H1 (cell line): ENCODE data around the gene ANXA2.

ENCODE experiments used
- BACH1 ChIP-seq: IDR thresholded peaks from 2 replicates; pipeline ENCODE4 v1.6.1; 2012; ENCODE audit warnings: low read length, improper control_type of control experiment
- CHD2 ChIP-seq: IDR thresholded peaks from 2 replicates; pipeline ENCODE4 v1.6.1; 2012; ENCODE audit warnings: low read length, improper control_type of control experiment
- EP300 ChIP-seq, 2 experiments: IDR thresholded peaks; 1 replicate in 1 of 2; 2 replicates in 1 of 2; pipeline ENCODE4 v1.6.1; 2011 to 2012; ENCODE audit warnings: low read depth in 2 of 2, low read length in 2 of 2, mild to moderate bottlenecking in 2 of 2, borderline replicate concordance in 1 of 2, inconsistent platforms in 1 of 2, moderate library complexity in 1 of 2
- EZH2 ChIP-seq: fragments of 200-600 bp; sonication (generic); IDR thresholded peaks from 2 replicates; pipeline ENCODE4 v1.7.1; 2012; ENCODE audit warnings: low read depth, mild to moderate bottlenecking, moderate library complexity, low read length, inconsistent platforms; ENCODE audit not compliant: severe bottlenecking
- KDM1A ChIP-seq: fragments of 200-600, 300-600 bp; sonication (generic); IDR thresholded peaks from 2 replicates; pipeline ENCODE4 v1.7.1; 2016; ENCODE audit warnings: mild to moderate bottlenecking, low read length, borderline replicate concordance
- POLR2A ChIP-seq, 2 experiments: IDR thresholded peaks; 1 replicate in 1 of 2; 2 replicates in 1 of 2; pipeline ENCODE4 v1.6.1; 2011; ENCODE audit warnings: low read depth in 2 of 2, low read length in 2 of 2, mild to moderate bottlenecking in 2 of 2; ENCODE audit errors: control extremely low read depth in 1 of 2
- POLR2AphosphoS5 ChIP-seq: IDR thresholded peaks from 2 replicates; pipeline ENCODE4 v1.6.1; 2011; ENCODE audit warnings: low read depth, low read length
- POU5F1 ChIP-seq: IDR thresholded peaks from 2 replicates; pipeline ENCODE4 v1.6.1; 2011; ENCODE audit warnings: low read depth, mild to moderate bottlenecking, low read length, moderate library complexity
- TAF7 ChIP-seq: optimal IDR thresholded peaks from 2 replicates; pipeline ENCODE3; 2011; ENCODE audit warnings: low read depth, mild to moderate bottlenecking, inconsistent platforms, low read length, moderate library complexity, borderline replicate concordance
- TF ChIP-seq, protein P1 (sequence below), 3 experiments: IDR thresholded peaks; 1 replicate in 2 of 3; 2 replicates in 1 of 3; pipeline versions ENCODE4 v1.5.1 to v1.6.1; 2011; ENCODE audit warnings: low read length in 3 of 3, mild to moderate bottlenecking in 3 of 3, inconsistent platforms in 2 of 3, low read depth in 1 of 3, moderate library complexity in 1 of 3; ENCODE audit not compliant: insufficient read depth in 1 of 3; ENCODE audit errors: control extremely low read depth in 1 of 3
- TF ChIP-seq, protein P2 (sequence below): IDR thresholded peaks from 2 replicates; pipeline ENCODE4 v1.6.1; 2012; ENCODE audit warnings: inconsistent platforms

DNA sequence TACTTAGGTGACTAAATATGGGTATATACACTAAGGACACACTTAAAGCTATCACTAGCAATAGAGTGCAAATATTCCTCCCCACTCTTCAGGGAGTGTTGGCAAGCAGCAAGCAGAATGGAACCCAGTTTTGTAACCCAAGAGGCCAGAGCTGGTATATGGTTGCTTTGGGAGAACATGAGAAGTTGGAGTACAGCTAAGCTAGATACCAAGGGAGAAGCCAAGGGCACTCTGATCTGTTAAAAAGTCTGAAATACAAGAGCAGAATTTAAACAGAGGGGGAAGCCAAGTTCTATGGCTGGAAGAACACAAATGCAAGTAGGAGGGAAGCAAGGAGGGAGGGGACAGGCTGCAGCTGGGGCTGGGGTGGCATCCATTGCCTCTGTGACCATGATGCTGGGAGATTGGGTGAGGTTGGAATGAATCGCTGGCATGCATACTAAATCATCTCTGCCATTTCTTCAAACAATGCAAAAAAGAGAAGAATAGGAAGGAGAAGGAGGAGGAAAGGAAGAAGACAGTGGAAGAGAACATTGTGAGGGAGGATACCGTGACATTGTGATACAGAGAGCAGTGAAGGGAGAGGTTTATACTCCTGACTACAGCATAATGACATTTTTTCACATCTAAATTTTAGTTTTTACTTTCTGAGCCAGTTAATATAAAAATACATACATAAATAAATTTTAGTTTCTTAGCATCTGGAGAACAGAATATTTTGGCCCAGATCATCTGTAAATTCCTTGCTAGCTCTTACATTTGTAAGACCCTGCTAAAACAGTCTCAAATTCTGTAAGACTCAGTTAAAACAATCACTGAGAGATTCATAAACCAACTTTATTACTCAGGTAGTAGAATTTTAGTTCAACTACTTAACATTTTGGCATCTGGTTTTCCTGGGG is 9.0 kb upstream of the ANXA2 start:
- TF ChIP-seq POLR2A (IDR thresholded peaks at IDR 0.05; ENCODE audit: control extremely low read depth in 1 of 2, low read depth in 2 of 2, low read length in 2 of 2) (no peak), POLR2AphosphoS5 (no peak), BACH1 (no peak), KDM1A (no peak), EP300 (IDR thresholded peaks at IDR 0.05; ENCODE audit: borderline replicate concordance in 1 of 2, low read depth in 2 of 2, low read length in 2 of 2) (no peak), POU5F1 (no peak), CHD2 (no peak), EZH2 (no peak), TAF7 (no peak)
- TF ChIP-seq, protein P1, sequence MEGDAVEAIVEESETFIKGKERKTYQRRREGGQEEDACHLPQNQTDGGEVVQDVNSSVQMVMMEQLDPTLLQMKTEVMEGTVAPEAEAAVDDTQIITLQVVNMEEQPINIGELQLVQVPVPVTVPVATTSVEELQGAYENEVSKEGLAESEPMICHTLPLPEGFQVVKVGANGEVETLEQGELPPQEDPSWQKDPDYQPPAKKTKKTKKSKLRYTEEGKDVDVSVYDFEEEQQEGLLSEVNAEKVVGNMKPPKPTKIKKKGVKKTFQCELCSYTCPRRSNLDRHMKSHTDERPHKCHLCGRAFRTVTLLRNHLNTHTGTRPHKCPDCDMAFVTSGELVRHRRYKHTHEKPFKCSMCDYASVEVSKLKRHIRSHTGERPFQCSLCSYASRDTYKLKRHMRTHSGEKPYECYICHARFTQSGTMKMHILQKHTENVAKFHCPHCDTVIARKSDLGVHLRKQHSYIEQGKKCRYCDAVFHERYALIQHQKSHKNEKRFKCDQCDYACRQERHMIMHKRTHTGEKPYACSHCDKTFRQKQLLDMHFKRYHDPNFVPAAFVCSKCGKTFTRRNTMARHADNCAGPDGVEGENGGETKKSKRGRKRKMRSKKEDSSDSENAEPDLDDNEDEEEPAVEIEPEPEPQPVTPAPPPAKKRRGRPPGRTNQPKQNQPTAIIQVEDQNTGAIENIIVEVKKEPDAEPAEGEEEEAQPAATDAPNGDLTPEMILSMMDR (IDR thresholded peaks at IDR 0.05; ENCODE audit: control extremely low read depth in 1 of 3, insufficient read depth in 1 of 3, low read depth in 1 of 3, low read length in 3 of 3), result no peak
- TF ChIP-seq, protein P2, sequence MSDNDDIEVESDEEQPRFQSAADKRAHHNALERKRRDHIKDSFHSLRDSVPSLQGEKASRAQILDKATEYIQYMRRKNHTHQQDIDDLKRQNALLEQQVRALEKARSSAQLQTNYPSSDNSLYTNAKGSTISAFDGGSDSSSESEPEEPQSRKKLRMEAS, result no peak
